Smooth muscle cell (in vitro differentiated cells): Measurements from ENCODE around the gene STK39. TPM values are rescaled to one million over a fixed set of nuclear protein-coding genes. Genes with fewer than 3 reads are reported as not detected.

Source experiments
- DNase-seq: peaks from one replicate; lab custom pipeline; 2025; ENCODE audit not compliant: unreplicated experiment; lab: John Stamatoyannopoulos, UW
- H2AFZ ChIP-seq: fragments of 200-600 bp; sonication (generic); 2 replicates; pipeline ENCODE4 v1.6.0; 2016; ENCODE audit warnings: antibody characterized with exemption, low read depth, mild to moderate bottlenecking
- H3F3A ChIP-seq: fragments of 200-600 bp; sonication (generic); 2 replicates; pipeline ENCODE4 v1.6.0; 2017; ENCODE audit warnings: antibody characterized with exemption, low read depth
- H3K27ac ChIP-seq: fragments of 200-600 bp; sonication (generic); 2 replicates; pipeline ENCODE4 v1.5.1; 2016; ENCODE audit warnings: low read depth, mild to moderate bottlenecking
- H3K27me3 ChIP-seq: fragments of 200-600 bp; sonication (generic); 2 replicates; pipeline ENCODE4 v1.6.1; 2016; ENCODE audit warnings: low read depth, mild to moderate bottlenecking
- H3K36me3 ChIP-seq: fragments of 200-600 bp; sonication (generic); 2 replicates; pipeline ENCODE4 v1.5.1; 2016; ENCODE audit warnings: low read depth
- H3K4me1 ChIP-seq: fragments of 200-600 bp; sonication (generic); 2 replicates; pipeline ENCODE4 v1.5.1; 2016; ENCODE audit warnings: low read depth
- H3K4me2 ChIP-seq: fragments of 200-600 bp; sonication (generic); 2 replicates; pipeline ENCODE4 v1.6.0; 2016; ENCODE audit warnings: mild to moderate bottlenecking
- H3K4me3 ChIP-seq: fragments of 200-600 bp; sonication (generic); 2 replicates; pipeline ENCODE4 v1.5.1; 2016; ENCODE audit warnings: mild to moderate bottlenecking
- H3K79me2 ChIP-seq: fragments of 200-600 bp; sonication (generic); 2 replicates; pipeline ENCODE4 v1.6.0; 2016; ENCODE audit warnings: low read depth, mild to moderate bottlenecking
- H3K9ac ChIP-seq: fragments of 200-600 bp; sonication (generic); 2 replicates; pipeline ENCODE4 v1.6.0; 2016; ENCODE audit warnings: low read depth
- H3K9me3 ChIP-seq: fragments of 200-600 bp; sonication (generic); replicated peaks from 2 replicates; pipeline ENCODE4 v1.5.1; 2016; ENCODE audit warnings: low read depth
- H4K20me1 ChIP-seq: fragments of 200-600 bp; sonication (generic); 2 replicates; pipeline ENCODE4 v1.6.0; 2016; ENCODE audit warnings: low read depth
- CTCF ChIP-seq: fragments of 200-600 bp; sonication (generic); IDR thresholded peaks from 2 replicates; pipeline ENCODE4 v1.5.1; 2017; ENCODE audit warnings: borderline replicate concordance, mild to moderate bottlenecking, antibody characterized with exemption; ENCODE audit not compliant: insufficient read depth, poor library complexity, severe bottlenecking
- WGBS: methylation state at CpG from one replicate; pipeline ENCODE4 v1.1.7; 2016; ENCODE audit warnings: low lambda C conversion rate; 5-methylcytosine and 5-hydroxymethylcytosine counted together
- polyA plus RNA-seq: library from polyadenylated mRNA; unstranded; fragments of >200 nt; fragmentation: Nextera tagmentation; extraction: Ambion mirVana; gene quantifications from 2 replicates; pipeline ENCODE4 v1.2.1, GENCODE V29; 2016
- total RNA-seq: library from RNA; depleted of rRNA; stranded (reverse); fragments of >200 nt; gene quantifications from 2 replicates; pipeline ENCODE4 v1.2.3, GENCODE V29; 2014

Gene STK39
- total and polyA plus RNA-seq, 2 experiments from 2014 or later, result 21.1 to 37.8 TPM

- peak overlapping the region; percentile 98 for H3K4me2 ChIP-seq
- H4K20me1 ChIP-seq, result peaks cover 15% of the 10 kb centered on the region
- H3K9me3 ChIP-seq, result no peaks in the 10 kb centered on the region
- TF ChIP-seq CTCF, result no peak
- peaks cover 54% of the 10 kb centered on the region for H3K79me2 ChIP-seq
- peak overlapping the region; percentile 70 for H3K4me3 ChIP-seq
- peaks cover 31% of the 10 kb centered on the region for H3K4me1 ChIP-seq
- peak overlapping the region; percentile 59 for H3K27ac ChIP-seq
- no peak for DNase-seq
- H3K9ac ChIP-seq, result peak overlapping the region; percentile 63
- H2AFZ ChIP-seq, result peak overlapping the region; percentile 75
- no peaks in the 10 kb centered on the region for H3K36me3 ChIP-seq
- 20% methylated on average over 11 of the region's 11 CpGs for WGBS
- H3K27me3 ChIP-seq, result no peaks in the 10 kb centered on the region
- peaks cover 6% of the 10 kb centered on the region for H3F3A ChIP-seq
Observed at GRCh38 chr2:168246072-168246482, 1.3 kb downstream of the STK39 start.

GRCh38 chr2:168245074-168245825 is 2.1 kb downstream of the STK39 start:
- no peak for DNase-seq

GRCh38 chr2:168244318-168244717 is 3.1 kb downstream of the STK39 start:
- peaks cover 72% of the 10 kb centered on the region for H3K79me2 ChIP-seq
- 73% methylated on average over 8 of the region's 8 CpGs for WGBS
- H3K4me3 ChIP-seq, result peak overlapping the region; percentile 70
- peaks cover 6% of the 10 kb centered on the region for H3F3A ChIP-seq
- TF ChIP-seq CTCF, result no peak
- H3K27ac ChIP-seq, result peak overlapping the region; percentile 56
- H2AFZ ChIP-seq, result no peak overlapping the region
- peak overlapping the region; percentile 98 for H3K4me2 ChIP-seq
- no peaks in the 10 kb centered on the region for H3K36me3 ChIP-seq
- DNase-seq, result no peak
- H3K27me3 ChIP-seq, result no peaks in the 10 kb centered on the region
- H3K4me1 ChIP-seq, result peaks cover 37% of the 10 kb centered on the region
- H3K9me3 ChIP-seq, result no peaks in the 10 kb centered on the region
- H3K9ac ChIP-seq, result no peak overlapping the region
- H4K20me1 ChIP-seq, result peaks cover 15% of the 10 kb centered on the region

More at GRCh38 chr2:168245074-168245825, 2.1 kb downstream of the STK39 start:
- H3K27ac ChIP-seq, result peak overlapping the region; percentile 56
- no peak overlapping the region for H3K9ac ChIP-seq
- no peaks in the 10 kb centered on the region for H3K36me3 ChIP-seq
- peak overlapping the region; percentile 98 for H3K4me2 ChIP-seq
- peaks cover 62% of the 10 kb centered on the region for H3K79me2 ChIP-seq
- H4K20me1 ChIP-seq, result peaks cover 15% of the 10 kb centered on the region
- no peaks in the 10 kb centered on the region for H3K27me3 ChIP-seq
- H3F3A ChIP-seq, result peaks cover 6% of the 10 kb centered on the region
- no peak for TF ChIP-seq CTCF
- WGBS, result 73% methylated on average over 7 of the region's 7 CpGs
- no peak overlapping the region for H2AFZ ChIP-seq
- H3K4me1 ChIP-seq, result peaks cover 37% of the 10 kb centered on the region
- H3K4me3 ChIP-seq, result peak overlapping the region; percentile 70
- no peaks in the 10 kb centered on the region for H3K9me3 ChIP-seq

GRCh38 chr2:168243061-168243460 is 4.3 kb downstream of the STK39 start:
- 81% methylated on average over 5 of the region's 5 CpGs for WGBS
- TF ChIP-seq CTCF, result no peak
- H3K9me3 ChIP-seq, result no peaks in the 10 kb centered on the region

More at GRCh38 chr2:168243061-168243460, 4.3 kb downstream of the STK39 start:
- Histone ChIP-seq H3K9ac (no peak overlapping the region), H3K4me2 (peak overlapping the region; percentile 49), H2AFZ (no peak overlapping the region), H3K27ac (peak overlapping the region; percentile 56), H3K36me3 (no peaks in the 10 kb centered on the region), H3K27me3 (no peaks in the 10 kb centered on the region), H3K79me2 (peaks cover 82% of the 10 kb centered on the region), H3K4me3 (no peak overlapping the region), H4K20me1 (peaks cover 15% of the 10 kb centered on the region), H3K4me1 (peaks cover 32% of the 10 kb centered on the region), H3F3A (peaks cover 8% of the 10 kb centered on the region)
- DNase-seq, result no peak
